H1 (cell line): ENCODE data around the gene STAMBP. TPM values are rescaled to one million over a fixed set of nuclear protein-coding genes. Genes with fewer than 3 reads are reported as not detected.

ENCODE experiments used
- CTCF ChIA-PET: fragments of 300-600 bp; sonication (Branson Sonifier 250); formaldehyde crosslinking; loops from one replicate; lab custom pipeline; 2021; ENCODE audit not compliant: partially characterized antibody; lab: Charles Lee
- POLR2A ChIA-PET: fragments of 300-600 bp; sonication (Branson Sonifier 250); formaldehyde crosslinking; loops from one replicate; lab custom pipeline; 2021; ENCODE audit warnings: inconsistent platforms; ENCODE audit not compliant: partially characterized antibody; lab: Charles Lee
- DNase-seq, 2 experiments: peaks; one replicate each; pipeline versions ENCODE4 v3.0.0 to v3.0.0-alpha.2; 2010 to 2022; ENCODE audit warnings: low spot score in 2 of 2, low read depth in 1 of 2, mixed read lengths in 1 of 2
- FAIRE-seq: peaks from 2 replicates; lab custom pipeline; 2011; peaks lifted over from hg19 to GRCh38; lab: Jason Lieb, UNC
- H2AFZ ChIP-seq: 2 replicates; pipeline ENCODE4 v1.8.1; 2012; ENCODE audit warnings: low read length, inconsistent platforms
- H2AK5ac ChIP-seq: 2 replicates; pipeline ENCODE4 v1.6.1; 2013; ENCODE audit warnings: low read depth, low read length
- H2BK120ac ChIP-seq: replicated peaks from 2 replicates; pipeline ENCODE3; 2013; ENCODE audit warnings: low read depth, low read length, inconsistent platforms
- H2BK12ac ChIP-seq: 2 replicates; pipeline ENCODE4 v1.6.1; 2013; ENCODE audit warnings: low read depth, low read length
- H2BK15ac ChIP-seq: 2 replicates; pipeline ENCODE4 v1.6.1; 2013; ENCODE audit warnings: low read length
- H2BK20ac ChIP-seq: 2 replicates; pipeline ENCODE4 v1.6.1; 2013; ENCODE audit warnings: low read length
- H2BK5ac ChIP-seq: 2 replicates; pipeline ENCODE4 v1.6.1; 2013; ENCODE audit warnings: low read depth, low read length
- H3K14ac ChIP-seq: 2 replicates; pipeline ENCODE4 v1.6.1; 2013; ENCODE audit warnings: inconsistent platforms; ENCODE audit not compliant: insufficient read length
- H3K18ac ChIP-seq: 2 replicates; pipeline ENCODE4 v1.6.1; 2013; ENCODE audit warnings: low read length; ENCODE audit errors: extremely low read depth
- H3K23ac ChIP-seq: 2 replicates; pipeline ENCODE4 v1.6.1; 2013; ENCODE audit warnings: inconsistent platforms; ENCODE audit not compliant: insufficient read length
- H3K23me2 ChIP-seq: 2 replicates; pipeline ENCODE4 v1.6.1; 2013; ENCODE audit warnings: low read depth, low read length
- H3K27ac ChIP-seq: 2 replicates; pipeline ENCODE4 v1.6.1; 2011; ENCODE audit warnings: low read depth, low read length, inconsistent platforms
- H3K27me3 ChIP-seq, 4 experiments: replicated peaks in 1 of 4; 1 replicate in 1 of 4; 2 replicates in 3 of 4; pipeline versions ENCODE4 v1.6.1 to v1.8.1; 2011 to 2013; ENCODE audit warnings: low read length in 3 of 4, mild to moderate bottlenecking in 3 of 4, inconsistent platforms in 2 of 4, mixed read lengths in 2 of 4, moderate library complexity in 1 of 4; ENCODE audit not compliant: control insufficient read depth in 3 of 4, insufficient read depth in 3 of 4; ENCODE audit errors: extremely low read depth in 1 of 4
- H3K36me3 ChIP-seq, 4 experiments: 2 replicates each; pipeline versions ENCODE4 v1.6.1 to v1.8.1; 2011 to 2013; ENCODE audit warnings: mild to moderate bottlenecking in 4 of 4, low read length in 3 of 4, moderate library complexity in 2 of 4, control low read depth in 1 of 4, inconsistent platforms in 1 of 4; ENCODE audit not compliant: insufficient read depth in 4 of 4, control insufficient read depth in 2 of 4
- H3K4ac ChIP-seq: replicated peaks from 2 replicates; pipeline ENCODE3; 2013; ENCODE audit warnings: low read length, low read depth, mixed read lengths, inconsistent platforms; ENCODE audit not compliant: insufficient read length
- H3K4me1 ChIP-seq, 4 experiments: replicated peaks in 1 of 4; 1 replicate in 1 of 4; 2 replicates in 3 of 4; pipeline versions ENCODE4 v1.6.1 to v1.8.1; 2011 to 2013; ENCODE audit warnings: low read length in 3 of 4, inconsistent platforms in 2 of 4, mixed read lengths in 1 of 4; ENCODE audit not compliant: insufficient read depth in 4 of 4, control insufficient read depth in 3 of 4
- H3K4me2 ChIP-seq, 2 experiments: 2 replicates each; pipeline versions ENCODE4 v1.6.1 to v1.8.1; 2011 to 2013; ENCODE audit warnings: low read depth in 2 of 2, low read length in 2 of 2, control low read depth in 1 of 2, inconsistent platforms in 1 of 2, mild to moderate bottlenecking in 1 of 2; ENCODE audit not compliant: insufficient read depth in 1 of 2
- H3K4me3 ChIP-seq, 4 experiments: fragments of 200-600, 300-600 bp in 1 of 4; sonication (generic), shearing (Covaris generic), sonication (Bioruptor Twin) in 1 of 4; 2 replicates each; pipeline versions ENCODE4 v1.5.1 to v1.8.1; 2011 to 2016; ENCODE audit warnings: low read length in 4 of 4, low read depth in 3 of 4, control low read depth in 2 of 4, inconsistent platforms in 2 of 4, mild to moderate bottlenecking in 2 of 4, mixed read lengths in 1 of 4, moderate library complexity in 1 of 4; ENCODE audit not compliant: insufficient read depth in 2 of 4; ENCODE audit errors: extremely low read depth in 1 of 4
- H3K56ac ChIP-seq: replicated peaks from 2 replicates; pipeline ENCODE3; 2013; ENCODE audit warnings: low read depth, mild to moderate bottlenecking, mixed read lengths, low read length, inconsistent platforms; ENCODE audit not compliant: insufficient read length
- H3K79me1 ChIP-seq: 2 replicates; pipeline ENCODE4 v1.6.1; 2013; ENCODE audit warnings: low read depth, low read length, control low read depth
- H3K79me2 ChIP-seq, 2 experiments: 2 replicates each; pipeline versions ENCODE4 v1.6.1 to v1.8.1; 2012 to 2013; ENCODE audit warnings: low read length in 2 of 2, mild to moderate bottlenecking in 2 of 2, inconsistent platforms in 1 of 2; ENCODE audit not compliant: insufficient read depth in 2 of 2, control insufficient read depth in 1 of 2
- H3K9ac ChIP-seq, 4 experiments: replicated peaks in 1 of 4; 1 replicate in 1 of 4; 2 replicates in 3 of 4; pipeline versions ENCODE4 v1.6.1 to v1.8.1; 2011 to 2013; ENCODE audit warnings: low read depth in 3 of 4, low read length in 3 of 4, control low read depth in 2 of 4, mild to moderate bottlenecking in 2 of 4, moderate library complexity in 2 of 4, inconsistent platforms in 1 of 4; ENCODE audit errors: extremely low read depth in 1 of 4
- H3K9me3 ChIP-seq, 2 experiments: 2 replicates each; pipeline versions ENCODE4 v1.6.1 to v1.8.1; 2012 to 2013; ENCODE audit warnings: mild to moderate bottlenecking in 2 of 2, moderate library complexity in 2 of 2, control low read depth in 1 of 2, inconsistent platforms in 1 of 2, low read depth in 1 of 2, low read length in 1 of 2, mixed read lengths in 1 of 2; ENCODE audit not compliant: insufficient read depth in 2 of 2
- H4K20me1 ChIP-seq, 2 experiments: replicated peaks in 1 of 2; 2 replicates each; pipeline versions ENCODE3 to v1.8.1; 2011 to 2013; ENCODE audit warnings: inconsistent platforms in 2 of 2, low read length in 2 of 2, mild to moderate bottlenecking in 1 of 2; ENCODE audit not compliant: insufficient read depth in 2 of 2, control insufficient read depth in 1 of 2
- H4K5ac ChIP-seq: 2 replicates; pipeline ENCODE4 v1.6.1; 2013; ENCODE audit warnings: low read length, low read depth, mixed read lengths, inconsistent platforms; ENCODE audit not compliant: insufficient read length
- H4K8ac ChIP-seq: 2 replicates; pipeline ENCODE4 v1.8.0; 2013; ENCODE audit warnings: mild to moderate bottlenecking, moderate library complexity, low read length, inconsistent platforms; ENCODE audit not compliant: insufficient read depth; ENCODE audit errors: extremely low read depth
- H4K91ac ChIP-seq: replicated peaks from 2 replicates; pipeline ENCODE3; 2013; ENCODE audit warnings: low read length, mixed read lengths, inconsistent platforms; ENCODE audit not compliant: insufficient read length
- CTCF ChIP-seq, 3 experiments: IDR thresholded peaks; 1 replicate in 2 of 3; 2 replicates in 1 of 3; pipeline versions ENCODE4 v1.5.1 to v1.6.1; 2011; ENCODE audit warnings: low read length in 3 of 3, mild to moderate bottlenecking in 3 of 3, inconsistent platforms in 2 of 3, low read depth in 1 of 3, moderate library complexity in 1 of 3; ENCODE audit not compliant: insufficient read depth in 1 of 3; ENCODE audit errors: control extremely low read depth in 1 of 3
- JUND ChIP-seq: IDR thresholded peaks from 2 replicates; pipeline ENCODE4 v1.6.1; 2011; ENCODE audit warnings: mild to moderate bottlenecking, improper control_type of control experiment, low read length
- KDM5A ChIP-seq: fragments of 200-600 bp; IDR thresholded peaks from 2 replicates; pipeline ENCODE4 v1.7.1; 2012; ENCODE audit warnings: mild to moderate bottlenecking, low read length, inconsistent platforms, mixed read lengths
- TCF12 ChIP-seq: IDR thresholded peaks from 2 replicates; pipeline ENCODE4 v1.6.1; 2011; ENCODE audit warnings: low read depth, mild to moderate bottlenecking, low read length
- WGBS, 2 experiments: shearing (Covaris generic) in 1 of 2; methylation state at CpG; one replicate each; pipeline versions ENCODE4 v1.1.6 to v1.1.7; 2013 to 2015; ENCODE audit warnings: low lambda C conversion rate in 2 of 2, mixed read lengths in 2 of 2, inconsistent platforms in 1 of 2, low coverage in 1 of 2, missing lambda C conversion rate in 1 of 2; ENCODE audit not compliant: insufficient replicate concordance in 2 of 2, insufficient coverage in 1 of 2, insufficient read length in 1 of 2; ENCODE audit errors: extremely low coverage in 1 of 2, missing lambda C conversion rate in 1 of 2; 5-methylcytosine and 5-hydroxymethylcytosine counted together
- polyA plus RNA-seq, 7 experiments: library from polyadenylated mRNA; depleted of rRNA in 3 of 7; stranded (reverse) in 5 of 7; unstranded in 2 of 7; fragments of >200 nt in 5 of 7; fragments of 200-250 nt in 2 of 7; gene quantifications; 1 replicate in 5 of 7; 2 replicates in 1 of 7; 4 replicates in 1 of 7; pipeline versions ENCODE4 v1.2.1 to v1.2.3, GENCODE V29; 2011 to 2013; ENCODE audit warnings: missing spikeins in 2 of 7, mixed read lengths in 2 of 7
- total RNA-seq: library from RNA; stranded (reverse); fragmentation: NEBNext Ultra II Directional; extraction: Animal tissue kit (Norgen Biotek cat#: 25700); gene quantifications from 2 replicates; pipeline ENCODE4 v1.2.1, GENCODE V29; 2021

The STAMBP gene
- total and polyA plus RNA-seq, 2 of the 8 experiments (the other 6 are each of a cell fraction or from before 2014, with no cell fraction given): 35.8 to 49.7 TPM

GRCh38 chr2:73821227-73821626 is 7.5 kb upstream of the STAMBP start:
- Histone ChIP-seq H3K79me1 (no peaks in the 10 kb centered on the region), H2AFZ (no peak overlapping the region), H2BK15ac (no peak overlapping the region), H3K14ac (no peak overlapping the region), H2AK5ac (no peak overlapping the region), H3K27me3 (peaks cover 0 to 4% (median 1%) of the 10 kb centered on the region in 4 experiments; a peak in 3 of 7 replicates), H2BK20ac (no peak overlapping the region), H3K56ac (no peak overlapping the region), H4K91ac (no peak overlapping the region), H3K27ac (no peak overlapping the region), H3K4me1 (no peaks in the 10 kb centered on the region), H2BK12ac (no peak overlapping the region), H4K8ac (no peak overlapping the region), H3K79me2 (no peaks in the 10 kb centered on the region), H3K9ac (no peak overlapping the region), H3K9me3 (no peaks in the 10 kb centered on the region), H4K20me1 (no peaks in the 10 kb centered on the region), H3K4me3 (no peak overlapping the region), H3K18ac (no peak overlapping the region), H4K5ac (no peak overlapping the region), H3K4me2 (no peak overlapping the region), H3K23me2 (no peaks in the 10 kb centered on the region), H3K36me3 (no peaks in the 10 kb centered on the region), H2BK120ac (no peak overlapping the region), H3K4ac (no peak overlapping the region), H3K23ac (no peak overlapping the region), H2BK5ac (no peak overlapping the region)
- TF ChIP-seq KDM5A: no peak
- TF ChIP-seq CTCF (IDR thresholded peaks at IDR 0.05; ENCODE audit: control extremely low read depth in 1 of 3, insufficient read depth in 1 of 3, low read depth in 1 of 3, low read length in 3 of 3): no peak
- no peak for TF ChIP-seq TCF12
- no peak for TF ChIP-seq JUND
- ChIA-PET POLR2A (no interaction called here), CTCF (interaction anchor here (0.7 to 4.8 kb wide), 2 partner anchors 18 to 331 kb away, joined by 3 to 31 read pairs; no protein-coding TSS in a partner anchor)
- DNase-seq: no peak
- 76% methylated on average over 2 of the region's 2 CpGs; no CpG with 5 or more reads in 1 of the 2 experiments for WGBS, 2 experiments
- no peak for FAIRE-seq
